Naive thymus-derived CD4-positive, alpha-beta T cell (primary cell): ENCODE measurements around the gene DCXR. TPM values are rescaled to one million over a fixed set of nuclear protein-coding genes. Genes with fewer than 3 reads are reported as not detected.
A peak's percentile ranks its signal among the peaks of the same experiment; 100 is the strongest.

Source experiments
- ATAC-seq: fragments of 150-1000 bp; cut with Tn5 transposase; 2 replicates; pipeline ENCODE4 v1.10.0; 2021; ENCODE audit warnings: mild to moderate bottlenecking, moderate library complexity
- CTCF ChIA-PET: fragments of 350-600 bp; sonication (Branson Sonifier 250); formaldehyde crosslinking; loops from one replicate; lab custom pipeline; 2021; ENCODE audit warnings: antibody characterized with exemption; lab: Charles Lee
- POLR2A ChIA-PET: fragments of 350-600 bp; sonication (Branson Sonifier 250); formaldehyde crosslinking; loops from one replicate; lab custom pipeline; 2021; ENCODE audit warnings: antibody characterized with exemption, inconsistent platforms; lab: Charles Lee
- DNase-seq, 9 donors: peaks; one replicate each; pipeline versions ENCODE4 v3.0.0 to v3.0.0-alpha.2; 2020 to 2022; ENCODE audit warnings: mixed read lengths in 1 of 9
- H3K27ac ChIP-seq: one replicate; pipeline ENCODE4 v1.7.0; 2013; ENCODE audit warnings: mild to moderate bottlenecking, low read depth, low read length, moderate library complexity
- H3K27me3 ChIP-seq, 2 donors: one replicate each; pipeline ENCODE4 v1.7.0; 2013; ENCODE audit warnings: low read length in 2 of 2, mild to moderate bottlenecking in 2 of 2, moderate library complexity in 2 of 2; ENCODE audit not compliant: control insufficient read depth in 2 of 2, insufficient read depth in 2 of 2
- H3K36me3 ChIP-seq, 3 experiments: 1 replicate in 2 of 3; 2 replicates in 1 of 3; pipeline ENCODE4 v1.7.0; 2013; ENCODE audit warnings: low read length in 3 of 3, mild to moderate bottlenecking in 3 of 3, moderate library complexity in 1 of 3; ENCODE audit not compliant: insufficient read depth in 3 of 3, control insufficient read depth in 2 of 3
- H3K4me1 ChIP-seq, 2 donors: one replicate each; pipeline ENCODE4 v1.7.0; 2013; ENCODE audit warnings: low read length in 2 of 2, mild to moderate bottlenecking in 2 of 2, moderate library complexity in 1 of 2; ENCODE audit not compliant: control insufficient read depth in 2 of 2, insufficient read depth in 2 of 2
- H3K4me3 ChIP-seq: 2 replicates; pipeline ENCODE4 v1.7.0; 2013; ENCODE audit warnings: mild to moderate bottlenecking, low read length
- H3K9me3 ChIP-seq, 3 experiments: 1 replicate in 2 of 3; 2 replicates in 1 of 3; pipeline ENCODE4 v1.7.0; 2013; ENCODE audit warnings: low read length in 3 of 3; ENCODE audit not compliant: control insufficient read depth in 2 of 3
- H3K27ac Mint-ChIP-seq, 9 donors: one replicate each; pipeline ENCODE4 v1.8.0; 2020 to 2022; ENCODE audit warnings: mixed read lengths in 9 of 9, mild to moderate bottlenecking in 8 of 9, moderate library complexity in 5 of 9, inconsistent platforms in 2 of 9
- H3K27me3 Mint-ChIP-seq, 5 donors: one replicate each; pipeline ENCODE4 v1.8.0; 2021 to 2022; ENCODE audit warnings: mixed read lengths in 5 of 5, mild to moderate bottlenecking in 1 of 5
- H3K36me3 Mint-ChIP-seq, 5 donors: one replicate each; pipeline ENCODE4 v1.8.0; 2020 to 2022; ENCODE audit warnings: mixed read lengths in 5 of 5, mild to moderate bottlenecking in 3 of 5, inconsistent platforms in 1 of 5
- H3K4me1 Mint-ChIP-seq, 7 donors: one replicate each; pipeline ENCODE4 v1.8.0; 2020 to 2022; ENCODE audit warnings: mixed read lengths in 7 of 7, mild to moderate bottlenecking in 3 of 7, inconsistent platforms in 1 of 7
- H3K4me3 Mint-ChIP-seq, 10 donors: one replicate each; pipeline ENCODE4 v1.8.0; 2020 to 2022; ENCODE audit warnings: mild to moderate bottlenecking in 10 of 10, mixed read lengths in 10 of 10, moderate library complexity in 6 of 10, inconsistent platforms in 2 of 10
- H3K9me3 Mint-ChIP-seq, 11 donors: one replicate each; pipeline ENCODE4 v1.8.0; 2020 to 2022; ENCODE audit warnings: mixed read lengths in 11 of 11, mild to moderate bottlenecking in 4 of 11, inconsistent platforms in 1 of 11, moderate library complexity in 1 of 11
- intact Hi-C, 2 donors: fragments of 100-400 bp; cut with micrococcal nuclease; formaldehyde crosslinking; loops; one replicate each; pipeline ENCODE4 v1.15.1; 2023
- polyA plus RNA-seq, 2 donors: library from polyadenylated mRNA; unstranded; fragments of 300-500 nt; fragmentation: Illumina TruSeq; gene quantifications; one replicate each; pipeline ENCODE4 v1.2.3, GENCODE V29; 2021
- total RNA-seq, 6 experiments: library from RNA in 5 of 6; stranded (reverse) in 5 of 6; gene quantifications; 1 replicate in 5 of 6; 2 replicates in 1 of 6; pipeline ENCODE4 v1.2.3 and lab custom pipeline; 2021 to 2026

DCXR gene
- total and polyA plus RNA-seq, 7 experiments from 2014 or later, result 63.0 to 228 (median 98.4) TPM

- Histone ChIP-seq H3K27ac (no peak overlapping the region), H3K4me3 (no peak overlapping the region), H3K36me3 (peaks cover 0 to 75% (median 16%) of the 10 kb centered on the region in 3 experiments), H3K4me1 (peaks cover 13 to 21% of the 10 kb centered on the region in 2 donors), H3K9me3 (no peaks in the 10 kb centered on the region), H3K27me3 (no peaks in the 10 kb centered on the region)
- DNase-seq (no peak), ATAC-seq (no peak)
- peaks cover 0 to 15% (median 4%) of the 10 kb centered on the region in 7 donors for H3K4me1 Mint-ChIP-seq
- no peaks in the 10 kb centered on the region for H3K9me3 Mint-ChIP-seq
- peaks cover 0 to 9% (median 0%) of the 10 kb centered on the region in 5 donors for H3K36me3 Mint-ChIP-seq
- no peak overlapping the region for H3K27ac Mint-ChIP-seq
- POLR2A ChIA-PET, result interaction anchor here (1.1 to 7.7 kb wide), 2 partner anchors 9 to 20 kb away, joined by 3 to 54 read pairs; partner anchors contain the start of gene DUS1L
- intact Hi-C loops, result no loop called here
- CTCF ChIA-PET, result no interaction called here
- H3K27me3 Mint-ChIP-seq, result no peaks in the 10 kb centered on the region
- H3K4me3 Mint-ChIP-seq, result no peak overlapping the region
Observed at GRCh38 chr17:82055965-82056728, 18.6 kb upstream of the DCXR start.

- H3K9me3 Mint-ChIP-seq, result no peaks in the 10 kb centered on the region
- H3K36me3 Mint-ChIP-seq, result peaks cover 0 to 9% (median 0%) of the 10 kb centered on the region in 5 donors
- Histone ChIP-seq H3K27me3 (no peaks in the 10 kb centered on the region), H3K27ac (no peak overlapping the region), H3K4me3 (no peak overlapping the region), H3K36me3 (peaks cover 0 to 68% (median 16%) of the 10 kb centered on the region in 3 experiments), H3K4me1 (peaks cover 18 to 29% of the 10 kb centered on the region in 2 donors), H3K9me3 (no peaks in the 10 kb centered on the region)
- peaks cover 0 to 21% (median 10%) of the 10 kb centered on the region in 7 donors for H3K4me1 Mint-ChIP-seq
- peak overlapping the region in 1 of 9 donors; percentile 33 for H3K27ac Mint-ChIP-seq
- peak overlapping the region in 4 of 10 donors; percentile 9 to 66 (median 32) for H3K4me3 Mint-ChIP-seq
- intact Hi-C loops, result no loop called here
- CTCF ChIA-PET, result no interaction called here
- peak in 1 of 9 donors; percentile 8 for DNase-seq
- POLR2A ChIA-PET, result interaction anchor here (1.9 to 7.7 kb wide), 2 partner anchors 10 to 43 kb away, joined by 5 to 54 read pairs; partner anchors contain the start of gene DUS1L
- H3K27me3 Mint-ChIP-seq, result no peaks in the 10 kb centered on the region
- no peak for ATAC-seq
Observed at GRCh38 chr17:82055023-82055964, 17.8 kb upstream of the DCXR start.

- Mint-ChIP-seq H3K27me3 (no peaks in the 10 kb centered on the region), H3K4me1 (peaks cover 0 to 28% (median 12%) of the 10 kb centered on the region in 7 donors), H3K4me3 (peak overlapping the region in 5 of 10 donors; percentile 9 to 79 (median 51)), H3K36me3 (peaks cover 0 to 5% (median 0%) of the 10 kb centered on the region in 5 donors), H3K9me3 (no peaks in the 10 kb centered on the region), H3K27ac (peak overlapping the region in 2 of 9 donors; percentile 9 to 21)
- ChIA-PET CTCF (no interaction called here), POLR2A (interaction anchor here (1.9 to 7.7 kb wide), 2 partner anchors 11 to 44 kb away, joined by 5 to 54 read pairs; partner anchors contain the start of gene DUS1L)
- no peaks in the 10 kb centered on the region for H3K9me3 ChIP-seq
- ATAC-seq (no peak), DNase-seq (peak in 1 of 9 donors; percentile 9)
- no peak overlapping the region for H3K27ac ChIP-seq
- peaks cover 18 to 31% of the 10 kb centered on the region in 2 donors for H3K4me1 ChIP-seq
- peaks cover 0 to 67% (median 14%) of the 10 kb centered on the region in 3 experiments for H3K36me3 ChIP-seq
- intact Hi-C loops, result no loop called here
- no peak overlapping the region for H3K4me3 ChIP-seq
- H3K27me3 ChIP-seq, result no peaks in the 10 kb centered on the region
Observed at GRCh38 chr17:82054351-82055022, 17.0 kb upstream of the DCXR start.

GRCh38 chr17:82053556-82054263 lies 16.2 kb upstream of the DCXR start:
- no peak overlapping the region for H3K27ac ChIP-seq
- no peak for ATAC-seq
- peaks cover 0 to 67% (median 14%) of the 10 kb centered on the region in 3 experiments for H3K36me3 ChIP-seq
- peaks cover 0 to 28% (median 12%) of the 10 kb centered on the region in 7 donors for H3K4me1 Mint-ChIP-seq
- H3K9me3 ChIP-seq, result no peaks in the 10 kb centered on the region
- DNase-seq, result peak in 1 of 9 donors; percentile 6
- no peaks in the 10 kb centered on the region for H3K9me3 Mint-ChIP-seq
- H3K4me3 ChIP-seq, result no peak overlapping the region
- H3K27ac Mint-ChIP-seq, result peak overlapping the region in 7 of 9 donors; percentile 21 to 72 (median 46)
- intact Hi-C loops, result no loop called here
- H3K4me1 ChIP-seq, result peaks cover 18 to 31% of the 10 kb centered on the region in 2 donors
- H3K27me3 Mint-ChIP-seq, result no peaks in the 10 kb centered on the region
- H3K4me3 Mint-ChIP-seq, result peak overlapping the region; percentile 60 to 85 (median 74)
- CTCF ChIA-PET, result no interaction called here
- peaks cover 0 to 5% (median 0%) of the 10 kb centered on the region in 5 donors for H3K36me3 Mint-ChIP-seq
- no peaks in the 10 kb centered on the region for H3K27me3 ChIP-seq
- POLR2A ChIA-PET, result interaction anchor here (0.7 to 7.7 kb wide), 4 partner anchors 8 to 45 kb away, joined by 4 to 54 read pairs (median 5); partner anchors contain the start of gene DUS1L

- Mint-ChIP-seq H3K9me3 (no peaks in the 10 kb centered on the region), H3K36me3 (peaks cover 0 to 5% (median 0%) of the 10 kb centered on the region in 5 donors), H3K27me3 (no peaks in the 10 kb centered on the region), H3K27ac (peak overlapping the region in 6 of 9 donors; percentile 21 to 72 (median 59)), H3K4me3 (peak overlapping the region; percentile 60 to 85 (median 74)), H3K4me1 (peaks cover 0 to 28% (median 12%) of the 10 kb centered on the region in 7 donors)
- POLR2A ChIA-PET, result interaction anchor here (0.7 to 7.7 kb wide), 5 partner anchors 9 to 46 kb away, joined by 4 to 54 read pairs (median 5); partner anchors contain the start of genes DCXR and DUS1L
- peak overlapping the region; percentile 74 for H3K4me3 ChIP-seq
- CTCF ChIA-PET, result no interaction called here
- peaks cover 0 to 67% (median 14%) of the 10 kb centered on the region in 3 experiments for H3K36me3 ChIP-seq
- DNase-seq (no peak), ATAC-seq (no peak)
- H3K4me1 ChIP-seq, result peaks cover 18 to 31% of the 10 kb centered on the region in 2 donors
- intact Hi-C loops, result no loop called here
- H3K9me3 ChIP-seq, result no peaks in the 10 kb centered on the region
- peak overlapping the region; percentile 72 for H3K27ac ChIP-seq
- no peaks in the 10 kb centered on the region for H3K27me3 ChIP-seq
Observed at GRCh38 chr17:82053130-82053529, 15.6 kb upstream of the DCXR start.
